Activated T-helper 1 cell treated with anti-CD3 and anti-CD28 coated beads, Interleukin-2, amount 50 U/mL, for 16 hours (primary cell): ENCODE data around the gene GPC6.
"Not testable (repeated sequence)": the region's sequence is repeated elsewhere in the genome, so short reads cannot be mapped to it uniquely, and the experiment has no call there.

ENCODE experiments used
- DNase-seq, 2 donors: peaks; one replicate each; pipeline ENCODE4 v3.0.0-alpha.2; 2020; ENCODE audit warnings: low read depth in 1 of 2, low spot score in 1 of 2

The GPC6 gene

GRCh38 chr13:93422980-93423543 lies 196.5 kb downstream of the GPC6 start:
- DNase-seq: no peak

DNA sequence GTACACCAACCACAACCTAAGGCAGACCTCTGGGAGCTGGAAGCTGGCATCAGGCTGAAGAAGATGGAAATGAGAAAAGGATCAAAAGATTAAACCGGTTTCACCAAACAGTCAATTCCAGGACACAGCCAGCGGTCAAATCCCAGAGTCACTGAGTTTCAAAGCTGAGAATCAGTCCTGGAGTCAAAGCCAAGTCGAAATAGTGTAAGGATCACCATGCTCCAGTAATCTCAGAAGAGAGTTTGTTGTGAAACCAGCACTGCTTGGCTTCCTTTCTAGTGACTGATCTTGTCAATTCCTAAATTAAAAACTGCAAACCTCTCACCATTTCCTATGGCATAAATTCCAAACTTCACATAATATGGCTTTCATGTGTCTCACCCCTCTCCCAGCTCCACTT lies 198.8 kb downstream of the GPC6 start:
- no peak for DNase-seq

DNA sequence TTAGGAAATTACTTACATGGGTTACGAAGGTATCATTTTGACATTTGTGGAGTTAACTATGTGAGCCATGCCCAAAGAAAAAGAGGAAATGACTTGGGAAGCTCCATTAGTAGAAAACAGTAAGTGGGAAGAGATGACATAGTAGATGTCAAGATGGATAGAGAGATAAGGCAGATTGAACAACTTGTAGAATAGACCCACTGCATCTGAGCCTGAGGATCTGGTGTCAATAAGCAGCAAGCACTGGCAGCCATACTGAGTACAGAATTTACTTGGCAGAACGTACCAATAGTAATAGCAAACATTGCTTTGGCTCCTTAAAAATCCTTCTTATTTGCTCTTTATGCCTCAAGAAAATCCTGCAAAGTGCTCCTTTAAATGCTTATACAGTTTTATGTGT lies 203.8 kb downstream of the GPC6 start:
- DNase-seq: no peak

- no peak for DNase-seq
Measured at GRCh38 chr13:93435651-93436050, 209.0 kb downstream of the GPC6 start.

DNA sequence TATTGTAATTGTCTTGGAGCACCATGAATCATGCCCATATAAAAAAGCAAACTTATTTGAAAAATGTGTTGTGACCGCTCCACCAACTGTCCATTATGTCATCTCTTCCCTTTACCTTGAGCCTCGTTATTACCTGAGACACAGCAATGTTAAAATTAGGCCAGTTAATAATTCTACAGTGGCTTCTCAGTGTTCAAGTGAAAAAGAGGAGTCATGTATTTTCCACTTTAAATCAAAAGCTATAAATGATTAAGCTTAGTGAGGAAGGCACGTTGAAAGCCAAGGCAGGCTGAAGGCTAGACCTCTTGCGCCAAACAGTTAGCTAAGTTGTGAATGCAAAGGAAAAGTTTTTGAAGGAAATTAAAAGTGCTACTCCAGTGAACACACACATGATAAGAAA lies 210.5 kb downstream of the GPC6 start:
- no peak for DNase-seq

GRCh38 chr13:93446238-93446637 lies 219.6 kb downstream of the GPC6 start:
- no peak for DNase-seq

DNA sequence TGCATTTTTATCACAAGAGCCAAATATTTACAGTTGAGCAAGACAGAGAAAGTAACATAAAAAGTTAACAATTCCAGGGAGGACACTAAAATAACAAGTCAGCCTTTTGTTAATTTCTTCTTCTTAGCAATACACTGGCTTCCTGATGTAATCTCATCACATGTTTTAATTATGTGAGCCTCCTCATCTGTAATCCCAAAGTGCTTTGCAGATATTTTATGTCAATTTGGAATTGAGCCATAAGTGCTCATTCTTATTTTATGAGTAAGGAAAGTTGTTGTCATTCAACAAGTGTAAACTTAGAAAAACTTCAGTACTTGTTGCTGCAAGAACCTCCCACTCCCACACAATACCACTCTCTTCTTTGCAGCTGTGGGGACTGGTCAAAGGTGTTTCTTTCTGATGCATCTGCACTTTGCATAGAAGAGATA lies 223.6 kb downstream of the GPC6 start:
- DNase-seq: no peak

DNA sequence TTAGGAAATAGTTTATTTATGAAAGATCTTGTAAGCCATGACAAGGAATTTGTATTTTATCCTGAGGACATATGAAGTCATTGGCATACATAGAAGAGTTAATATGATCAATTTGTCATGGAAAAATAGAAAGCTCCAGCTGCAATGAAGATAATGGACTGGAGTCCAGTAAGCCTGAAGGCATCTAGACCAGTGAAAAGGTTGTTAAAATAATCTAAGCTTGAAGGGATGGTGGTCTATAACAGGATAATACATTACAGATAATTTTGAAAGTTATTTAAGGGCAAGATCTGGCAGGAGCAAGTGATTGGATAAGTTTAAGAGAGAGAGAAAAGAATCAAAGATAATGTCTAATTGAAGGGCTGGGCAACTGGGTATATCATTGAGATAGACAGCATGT lies 224.2 kb downstream of the GPC6 start:
- DNase-seq: no peak

DNA sequence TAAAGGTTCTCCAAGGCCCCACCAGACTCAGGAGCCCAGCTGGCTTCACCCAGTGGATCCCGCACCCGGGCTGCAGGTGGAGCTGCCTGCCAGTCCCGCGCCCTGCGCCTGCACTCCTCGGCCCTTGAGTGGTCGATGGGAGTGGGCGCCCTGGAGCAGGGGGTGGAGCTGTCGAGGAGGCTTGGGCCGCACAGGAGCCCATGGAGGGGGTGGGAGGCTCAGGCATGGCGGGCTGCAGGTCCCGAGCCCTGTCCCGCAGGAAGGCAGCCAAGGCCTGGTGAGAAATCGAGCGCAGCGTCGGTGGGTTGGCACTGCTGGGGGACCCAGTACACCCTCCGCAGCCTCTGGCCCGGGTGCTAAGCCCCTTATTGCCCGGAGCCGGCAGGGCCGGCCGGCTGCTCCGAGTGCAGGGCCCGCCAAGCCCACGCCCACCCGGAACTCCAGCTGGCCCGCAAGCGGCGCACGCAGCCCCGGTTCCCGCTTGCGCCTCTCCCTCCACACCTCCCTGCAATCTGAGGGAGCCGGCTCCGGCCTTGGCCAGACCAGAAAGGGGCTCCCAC lies 228.1 kb downstream of the GPC6 start:
- DNase-seq: not testable (repeated sequence)

DNA sequence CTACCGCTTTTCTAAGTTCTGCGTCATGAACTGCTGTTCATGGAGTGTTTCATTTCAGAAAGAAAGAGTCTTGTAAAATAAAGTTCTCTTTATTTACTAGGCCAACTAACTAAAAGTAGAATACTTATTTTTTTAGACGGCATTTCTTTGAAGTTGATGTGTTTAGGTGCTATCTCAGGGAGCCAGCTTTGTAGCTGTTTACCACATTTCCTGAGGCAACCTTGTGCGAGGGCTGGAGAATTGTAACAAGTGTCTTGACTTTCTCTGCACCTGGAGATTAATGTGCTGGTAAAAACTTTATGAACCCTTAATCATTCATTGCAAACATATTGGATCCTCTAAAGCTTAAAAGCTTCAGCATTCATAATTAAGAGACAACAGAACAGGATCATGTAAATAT lies 229.3 kb downstream of the GPC6 start:
- no peak for DNase-seq

DNA sequence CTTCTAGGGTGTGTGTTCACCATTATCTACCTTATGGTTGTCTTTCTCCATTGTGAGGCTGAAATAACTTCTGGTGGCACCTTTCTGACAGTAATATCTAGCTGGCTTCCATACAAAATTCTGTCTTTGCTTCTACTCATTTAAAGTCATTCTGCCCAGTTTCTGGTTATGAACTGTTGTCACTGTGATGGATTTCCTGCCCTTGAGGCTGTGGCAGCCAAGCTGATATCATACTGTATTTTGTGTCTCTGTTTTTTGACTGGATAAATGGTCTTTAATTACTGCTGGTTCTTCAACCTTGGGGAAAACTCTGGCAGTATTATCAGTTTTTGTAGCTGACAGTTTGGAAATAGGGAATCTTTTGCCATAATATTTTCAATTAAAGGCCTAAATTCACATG lies 233.4 kb downstream of the GPC6 start:
- no peak for DNase-seq

- DNase-seq: no peak
Measured at GRCh38 chr13:93462151-93462550, 235.5 kb downstream of the GPC6 start.

- no peak for DNase-seq
Measured at GRCh38 chr13:93466502-93467036, 240.0 kb downstream of the GPC6 start.

GRCh38 chr13:93467175-93467574 lies 240.6 kb downstream of the GPC6 start:
- DNase-seq: no peak

DNA sequence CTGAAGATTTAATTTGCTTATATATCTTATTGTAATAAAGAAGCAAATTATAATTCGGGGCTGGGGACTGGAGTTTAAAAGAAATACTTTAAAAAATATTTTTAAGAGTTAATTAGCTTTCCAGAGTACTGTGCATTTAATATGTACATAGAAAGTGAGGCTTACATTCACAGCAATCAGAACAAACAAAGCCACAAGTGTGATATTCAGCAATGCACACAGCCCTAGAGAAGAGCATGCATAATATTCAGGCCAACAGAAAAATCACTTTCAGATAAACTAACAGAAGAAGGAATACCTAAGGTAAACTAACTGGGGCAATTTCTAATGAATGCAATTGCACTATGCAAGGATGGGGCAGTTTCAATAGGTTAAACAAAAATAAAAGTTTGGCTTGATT lies 241.8 kb downstream of the GPC6 start:
- no peak for DNase-seq

DNA sequence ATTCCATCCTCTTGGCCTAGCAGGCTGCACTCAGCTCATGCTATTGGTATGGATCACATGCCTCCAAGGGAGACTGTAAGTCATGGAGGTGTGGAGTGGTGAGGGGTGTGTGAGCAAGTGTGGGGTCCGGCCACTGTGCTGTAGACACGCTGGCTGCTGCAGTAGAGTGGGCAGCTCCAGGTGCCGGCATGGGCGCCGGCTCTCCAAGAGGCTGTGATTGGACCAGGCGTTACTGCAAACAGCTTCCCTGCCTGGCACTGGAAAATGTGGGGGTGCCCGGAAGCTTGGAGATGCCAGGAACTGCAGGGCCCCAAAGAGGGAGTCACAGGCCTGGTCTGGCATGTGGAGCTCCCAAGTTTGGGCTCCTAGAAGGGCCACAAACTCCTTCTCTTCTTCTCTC lies 245.7 kb downstream of the GPC6 start:
- no peak for DNase-seq

GRCh38 chr13:93472814-93473296 lies 246.2 kb downstream of the GPC6 start:
- no peak for DNase-seq

DNA sequence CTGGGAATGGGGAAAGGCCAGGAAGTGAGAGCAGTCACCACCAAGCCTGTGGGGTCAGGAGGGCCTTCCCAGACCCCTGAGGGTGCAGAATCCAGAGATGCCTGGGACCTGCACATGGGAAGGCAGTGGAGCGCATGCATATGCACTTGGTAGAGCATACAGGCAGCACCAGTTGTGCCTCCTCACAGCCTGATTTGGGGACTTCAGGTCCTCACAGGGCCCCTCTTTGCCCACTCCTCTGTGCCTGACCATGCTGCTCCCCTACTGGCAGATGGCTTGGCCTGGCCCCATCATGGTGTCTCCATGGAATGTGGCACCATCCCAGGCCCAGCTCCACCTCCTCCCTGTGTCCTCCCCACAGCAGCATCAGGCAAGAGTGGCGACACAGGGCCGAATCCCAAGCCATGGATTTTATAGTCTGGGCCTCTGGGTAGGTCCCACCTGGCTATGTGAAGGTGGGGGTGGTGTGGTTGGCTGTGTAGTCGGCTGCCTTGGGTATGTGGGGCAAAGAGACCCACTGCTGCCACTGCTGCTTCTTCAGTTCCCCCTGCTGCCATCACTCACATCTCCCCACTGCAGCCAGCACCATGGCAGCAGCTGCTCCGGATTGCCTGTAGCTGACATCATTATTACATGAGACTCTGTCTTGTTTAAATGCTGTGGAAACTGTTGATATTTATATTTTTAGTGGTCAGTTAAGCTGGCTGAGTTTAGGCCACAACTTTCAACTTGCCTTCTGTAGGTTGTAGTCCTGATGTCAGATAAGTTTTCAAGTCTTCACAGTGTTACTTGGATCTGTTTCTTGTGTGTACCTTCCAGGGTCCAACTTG lies 247.0 kb downstream of the GPC6 start:
- no peak for DNase-seq

- no peak for DNase-seq
Measured at GRCh38 chr13:93476175-93476574, 249.6 kb downstream of the GPC6 start.

GRCh38 chr13:93477238-93477637 lies 250.6 kb downstream of the GPC6 start:
- DNase-seq: no peak

DNA sequence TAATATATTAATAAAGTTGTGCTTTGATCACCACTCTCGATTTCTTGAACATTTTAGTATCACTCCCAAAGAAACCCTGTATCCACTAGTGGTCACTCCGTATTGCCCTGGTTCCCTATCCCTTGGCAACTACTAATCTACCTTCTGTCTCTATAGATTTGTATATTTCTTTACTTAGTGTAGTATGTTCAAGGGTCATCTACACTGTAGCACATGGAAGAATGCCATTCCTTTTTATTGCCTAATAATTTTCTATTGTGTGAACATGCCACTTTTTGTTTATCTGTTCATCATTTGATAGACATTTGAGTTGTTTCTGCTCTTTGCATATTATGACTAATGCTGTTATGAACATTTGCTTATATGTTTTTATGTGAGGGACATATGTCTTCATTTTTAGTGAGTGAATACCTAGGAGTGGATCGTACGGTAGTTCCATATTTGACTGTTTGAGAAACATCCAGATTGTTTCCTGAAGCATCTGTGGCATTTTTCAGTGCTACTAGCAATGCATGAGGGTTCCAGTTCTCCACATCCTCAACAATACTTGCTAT lies 254.0 kb downstream of the GPC6 start:
- DNase-seq: no peak

GRCh38 chr13:93496117-93496516 lies 269.5 kb downstream of the GPC6 start:
- not testable (repeated sequence) for DNase-seq
